GM12874 (cell line): ENCODE measurements around the gene KCNK4.

Experiments used
- CTCF ChIP-seq: IDR thresholded peaks from 2 replicates; pipeline ENCODE4 v1.5.1; 2011; ENCODE audit warnings: low read depth, mild to moderate bottlenecking, control low read depth, low read length, moderate library complexity; ENCODE audit not compliant: insufficient read depth

Gene KCNK4

GRCh38 chr11:64278576-64279190 lies 12.4 kb upstream of the KCNK4 start:
- no peak for TF ChIP-seq CTCF

- no peak for TF ChIP-seq CTCF
Observed at GRCh38 chr11:64281957-64282770, 8.9 kb upstream of the KCNK4 start.

- no peak for TF ChIP-seq CTCF
Observed at GRCh38 chr11:64283092-64283491, 8.0 kb upstream of the KCNK4 start.

- TF ChIP-seq CTCF: 0 out of 2 replicates have a peak, but pooled peaks have one; percentile 6
Observed at GRCh38 chr11:64284048-64284961, 6.8 kb upstream of the KCNK4 start, which contains the start of gene BAD. Gene BAD, minus strand, starts transcription at chr11:64284665. Its CDS starts 297 bp downstream, at chr11:64284368.

- TF ChIP-seq CTCF: no peak
Observed at GRCh38 chr11:64284962-64285884, 5.9 kb upstream of the KCNK4 start, which contains the start of gene GPR137. Gene GPR137, plus strand, starts transcription at chr11:64285848. Its CDS starts 677 bp downstream, at chr11:64286525.

GRCh38 chr11:64285885-64286800 lies 5.0 kb upstream of the KCNK4 start:
- peak; percentile 49 for TF ChIP-seq CTCF
